Hepatocyte (in vitro differentiated cells): ENCODE measurements around the gene TRIM44. TPM values are rescaled to one million over a fixed set of nuclear protein-coding genes. Genes with fewer than 3 reads are reported as not detected.

Source experiments
- DNase-seq: peaks from one replicate; pipeline ENCODE4 v3.0.0-alpha.2; 2016; ENCODE audit warnings: low spot score
- H2AFZ ChIP-seq: fragments of 200-600 bp; sonication (generic); 2 replicates; pipeline ENCODE4 v1.6.0; 2016; ENCODE audit warnings: antibody characterized with exemption, mild to moderate bottlenecking
- H3K27ac ChIP-seq: fragments of 200-600 bp; sonication (generic); 2 replicates; pipeline ENCODE4 v1.5.1; 2016; ENCODE audit warnings: mild to moderate bottlenecking
- H3K27me3 ChIP-seq: fragments of 200-600 bp; sonication (generic); 2 replicates; pipeline ENCODE4 v1.6.1; 2016
- H3K36me3 ChIP-seq: fragments of 200-600 bp; sonication (generic); replicated peaks from 2 replicates; pipeline ENCODE4 v1.5.1; 2016; ENCODE audit warnings: low read depth; ENCODE audit not compliant: insufficient read depth
- H3K4me1 ChIP-seq: fragments of 200-600 bp; sonication (generic); 2 replicates; pipeline ENCODE4 v1.5.1; 2016; ENCODE audit warnings: mild to moderate bottlenecking, moderate library complexity; ENCODE audit not compliant: insufficient read depth
- H3K4me2 ChIP-seq: fragments of 200-600 bp; sonication (generic); 2 replicates; pipeline ENCODE4 v1.6.0; 2016
- H3K4me3 ChIP-seq: fragments of 200-600 bp; sonication (generic); 2 replicates; pipeline ENCODE4 v1.5.1; 2016; ENCODE audit warnings: mild to moderate bottlenecking
- H3K79me2 ChIP-seq: fragments of 200-600 bp; sonication (generic); 2 replicates; pipeline ENCODE4 v1.6.0; 2017; ENCODE audit warnings: mild to moderate bottlenecking
- H3K9me2 ChIP-seq: fragments of 200-600 bp; sonication (generic); replicated peaks from 2 replicates; pipeline ENCODE4 v1.6.0; 2017; ENCODE audit warnings: mild to moderate bottlenecking; ENCODE audit not compliant: insufficient read depth
- H3K9me3 ChIP-seq: fragments of 200-600 bp; sonication (generic); 2 replicates; pipeline ENCODE4 v1.5.1; 2016; ENCODE audit warnings: low read depth, mild to moderate bottlenecking
- H4K20me1 ChIP-seq: fragments of 200-600 bp; sonication (generic); 2 replicates; pipeline ENCODE4 v1.6.0; 2016; ENCODE audit warnings: mild to moderate bottlenecking; ENCODE audit not compliant: insufficient read depth, poor library complexity, severe bottlenecking
- EZH2 ChIP-seq: fragments of 200-600 bp; sonication (generic); IDR thresholded peaks from 2 replicates; pipeline ENCODE4 v1.6.1; 2016; ENCODE audit warnings: antibody characterized with exemption, mild to moderate bottlenecking, borderline replicate concordance
- EZH2phosphoT487 ChIP-seq: fragments of 200-600 bp; sonication (generic); IDR thresholded peaks from one replicate; pipeline ENCODE4 v1.6.1; 2018; ENCODE audit warnings: antibody characterized with exemption, mild to moderate bottlenecking, low read depth, moderate library complexity; ENCODE audit not compliant: unreplicated experiment, severe bottlenecking
- WGBS: methylation state at CpG from one replicate; pipeline ENCODE4 v1.1.6; 2016; ENCODE audit warnings: low lambda C conversion rate; ENCODE audit errors: missing lambda C conversion rate; 5-methylcytosine and 5-hydroxymethylcytosine counted together
- polyA plus RNA-seq: library from polyadenylated mRNA; unstranded; fragments of >200 nt; fragmentation: Nextera tagmentation; extraction: Ambion mirVana; gene quantifications from 2 replicates; pipeline ENCODE4 v1.2.1, GENCODE V29; 2016
- total RNA-seq: library from RNA; depleted of rRNA; stranded (reverse); fragments of >200 nt; gene quantifications from 2 replicates; pipeline ENCODE4 v1.2.3, GENCODE V29; 2014
- TF ChIP-seq, protein P1 (sequence below): fragments of 200-600 bp; sonication (generic); IDR thresholded peaks from 2 replicates; pipeline ENCODE4 v1.5.1; 2016; ENCODE audit warnings: antibody characterized with exemption, mild to moderate bottlenecking; ENCODE audit not compliant: poor library complexity

Gene TRIM44
- total and polyA plus RNA-seq, 2 experiments from 2014 or later = 20.8 to 43.2 TPM

DNA sequence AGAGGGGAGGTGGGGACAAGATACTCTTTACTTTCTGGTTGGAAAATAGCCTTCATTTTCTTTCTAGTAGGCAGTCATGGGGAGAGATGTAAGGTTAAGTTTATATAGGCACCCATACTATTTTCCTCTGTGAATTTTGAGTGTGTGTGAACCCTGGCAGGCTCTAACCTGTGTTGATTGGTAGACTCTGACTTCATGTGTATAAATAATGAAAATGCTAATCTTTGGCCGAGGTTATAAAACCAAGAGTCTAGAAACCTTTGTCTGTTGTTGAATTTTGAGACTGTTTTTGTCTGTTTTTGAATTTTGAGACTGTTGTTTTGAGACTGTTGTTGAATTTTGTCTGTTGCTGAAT lies 14.0 kb downstream of the TRIM44 start:
- 92% methylated on average over 1 of the region's 1 CpG for WGBS
- no peak overlapping the region for H3K4me3 ChIP-seq
- H2AFZ ChIP-seq = no peak overlapping the region
- H3K36me3 ChIP-seq = no peaks in the 10 kb centered on the region
- no peak overlapping the region for H3K27ac ChIP-seq
- no peak overlapping the region for H3K4me2 ChIP-seq
- DNase-seq = no peak
- H3K9me2 ChIP-seq = no peaks in the 10 kb centered on the region
- H3K9me3 ChIP-seq = no peaks in the 10 kb centered on the region
- H3K4me1 ChIP-seq = no peaks in the 10 kb centered on the region
- peaks cover 98% of the 10 kb centered on the region for H3K79me2 ChIP-seq
- H4K20me1 ChIP-seq = peaks cover 35% of the 10 kb centered on the region
- no peaks in the 10 kb centered on the region for H3K27me3 ChIP-seq
- TF ChIP-seq, protein P1, sequence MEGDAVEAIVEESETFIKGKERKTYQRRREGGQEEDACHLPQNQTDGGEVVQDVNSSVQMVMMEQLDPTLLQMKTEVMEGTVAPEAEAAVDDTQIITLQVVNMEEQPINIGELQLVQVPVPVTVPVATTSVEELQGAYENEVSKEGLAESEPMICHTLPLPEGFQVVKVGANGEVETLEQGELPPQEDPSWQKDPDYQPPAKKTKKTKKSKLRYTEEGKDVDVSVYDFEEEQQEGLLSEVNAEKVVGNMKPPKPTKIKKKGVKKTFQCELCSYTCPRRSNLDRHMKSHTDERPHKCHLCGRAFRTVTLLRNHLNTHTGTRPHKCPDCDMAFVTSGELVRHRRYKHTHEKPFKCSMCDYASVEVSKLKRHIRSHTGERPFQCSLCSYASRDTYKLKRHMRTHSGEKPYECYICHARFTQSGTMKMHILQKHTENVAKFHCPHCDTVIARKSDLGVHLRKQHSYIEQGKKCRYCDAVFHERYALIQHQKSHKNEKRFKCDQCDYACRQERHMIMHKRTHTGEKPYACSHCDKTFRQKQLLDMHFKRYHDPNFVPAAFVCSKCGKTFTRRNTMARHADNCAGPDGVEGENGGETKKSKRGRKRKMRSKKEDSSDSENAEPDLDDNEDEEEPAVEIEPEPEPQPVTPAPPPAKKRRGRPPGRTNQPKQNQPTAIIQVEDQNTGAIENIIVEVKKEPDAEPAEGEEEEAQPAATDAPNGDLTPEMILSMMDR = no peak

GRCh38 chr11:35677904-35678303 lies 15.3 kb downstream of the TRIM44 start:
- 96% methylated on average over 1 of the region's 1 CpG for WGBS
- no peak overlapping the region for H3K4me3 ChIP-seq
- H4K20me1 ChIP-seq = peaks cover 28% of the 10 kb centered on the region
- no peak overlapping the region for H3K4me2 ChIP-seq
- no peaks in the 10 kb centered on the region for H3K9me2 ChIP-seq
- no peaks in the 10 kb centered on the region for H3K9me3 ChIP-seq
- TF ChIP-seq EZH2phosphoT487 = no peak
- TF ChIP-seq, protein P1 = no peak
- TF ChIP-seq EZH2 = no peak
- H3K4me1 ChIP-seq = peaks cover 10% of the 10 kb centered on the region
- no peak overlapping the region for H3K27ac ChIP-seq
- no peak for DNase-seq
- no peaks in the 10 kb centered on the region for H3K27me3 ChIP-seq
- H3K79me2 ChIP-seq = peaks cover 92% of the 10 kb centered on the region
- H2AFZ ChIP-seq = no peak overlapping the region
- H3K36me3 ChIP-seq = no peaks in the 10 kb centered on the region

DNA sequence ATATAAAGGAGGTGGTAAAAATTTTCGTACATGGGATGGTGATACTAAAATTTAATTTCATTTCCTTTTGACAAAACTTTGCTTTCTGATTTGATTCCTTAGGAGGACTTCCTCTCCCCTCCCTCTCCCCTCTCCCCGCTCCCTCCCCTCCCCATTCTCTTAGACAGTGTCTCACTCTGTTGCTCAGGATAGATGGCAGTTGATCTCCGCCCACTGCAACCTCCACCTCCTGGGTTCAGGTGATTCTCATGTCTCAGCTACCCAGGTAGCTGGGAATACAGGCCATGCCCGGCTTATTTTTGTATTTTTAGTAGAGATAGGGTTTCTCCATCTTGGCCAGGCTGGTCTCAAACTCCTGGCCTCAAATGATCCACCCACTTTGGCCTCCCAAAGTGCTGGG lies 15.9 kb downstream of the TRIM44 start:
- WGBS = 96% methylated on average over 4 of the region's 4 CpGs
- no peaks in the 10 kb centered on the region for H3K36me3 ChIP-seq
- H3K27ac ChIP-seq = no peak overlapping the region
- peaks cover 28% of the 10 kb centered on the region for H4K20me1 ChIP-seq
- H3K9me2 ChIP-seq = no peaks in the 10 kb centered on the region
- no peak for DNase-seq
- peaks cover 16% of the 10 kb centered on the region for H3K4me1 ChIP-seq
- H3K9me3 ChIP-seq = no peaks in the 10 kb centered on the region
- no peak overlapping the region for H2AFZ ChIP-seq
- no peak overlapping the region for H3K4me2 ChIP-seq
- H3K79me2 ChIP-seq = peaks cover 92% of the 10 kb centered on the region
- no peaks in the 10 kb centered on the region for H3K27me3 ChIP-seq
- TF ChIP-seq EZH2 = no peak
- TF ChIP-seq EZH2phosphoT487 = no peak
- TF ChIP-seq, protein P1 = no peak
- no peak overlapping the region for H3K4me3 ChIP-seq

DNA sequence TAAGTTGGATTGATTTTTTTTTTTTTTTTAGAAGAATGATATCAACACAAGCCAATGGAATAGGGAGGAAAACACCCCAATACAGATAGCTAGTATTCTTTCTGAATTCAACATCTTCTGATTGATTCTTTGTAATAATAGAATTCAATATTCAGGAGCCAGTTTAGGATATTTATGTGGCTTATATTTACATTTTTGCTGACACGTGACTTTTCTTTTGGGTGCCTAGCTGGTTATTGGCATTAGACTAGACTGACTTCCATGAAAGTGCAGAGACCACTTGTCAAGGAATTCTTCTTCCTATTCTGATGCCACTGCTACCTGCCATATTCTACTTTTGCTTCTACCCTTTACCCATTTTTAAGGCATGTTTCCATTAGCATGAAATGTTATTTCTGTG lies 16.4 kb downstream of the TRIM44 start:
- Histone ChIP-seq H3K9me3 (no peaks in the 10 kb centered on the region), H3K4me1 (peaks cover 19% of the 10 kb centered on the region), H3K36me3 (no peaks in the 10 kb centered on the region), H3K9me2 (no peaks in the 10 kb centered on the region), H3K4me3 (no peak overlapping the region), H3K79me2 (peaks cover 92% of the 10 kb centered on the region), H4K20me1 (peaks cover 32% of the 10 kb centered on the region), H3K27me3 (no peaks in the 10 kb centered on the region), H2AFZ (no peak overlapping the region), H3K4me2 (no peak overlapping the region), H3K27ac (no peak overlapping the region)
- 100% methylated on average over 1 of the region's 1 CpG for WGBS
- DNase-seq = no peak
- no peak for TF ChIP-seq EZH2
- TF ChIP-seq, protein P1 = no peak
- TF ChIP-seq EZH2phosphoT487 = no peak
